Measurements from ENCODE around the gene GABRG3.

The GABRG3 gene

GRCh38 chr15:27133249-27133648 is 162.3 kb downstream of the GABRG3 start:
- Histone ChIP-seq H3K27me3 (ENCODE audit: insufficient read depth, low read length) (no peaks in the 10 kb centered on the region), H2AFZ (ENCODE audit: low read depth, low read length) (no peak overlapping the region), H3K36me3 (ENCODE audit: insufficient read depth, low read length) (no peaks in the 10 kb centered on the region), H3K4me1 (ENCODE audit: insufficient read depth, low read length) (no peaks in the 10 kb centered on the region), H3K9me3 (ENCODE audit: low read length) (no peaks in the 10 kb centered on the region), H3K4me3 (ENCODE audit: low read length) (no peak overlapping the region)

GRCh38 chr15:27134481-27134880 is 163.5 kb downstream of the GABRG3 start:
- H3K4me1 ChIP-seq (ENCODE audit: insufficient read depth, low read length): no peaks in the 10 kb centered on the region
- H2AFZ ChIP-seq (ENCODE audit: low read depth, low read length): no peak overlapping the region
- no peak overlapping the region for H3K4me3 ChIP-seq (ENCODE audit: low read length)

GRCh38 chr15:27135151-27135550 is 164.2 kb downstream of the GABRG3 start:
- H3K4me3 ChIP-seq (ENCODE audit: low read length): no peak overlapping the region
- H3K9me3 ChIP-seq (ENCODE audit: low read length): no peaks in the 10 kb centered on the region
- H3K4me1 ChIP-seq (ENCODE audit: insufficient read depth, low read length): no peaks in the 10 kb centered on the region
- no peaks in the 10 kb centered on the region for H3K27me3 ChIP-seq (ENCODE audit: insufficient read depth, low read length)
- H2AFZ ChIP-seq (ENCODE audit: low read depth, low read length): no peak overlapping the region
- no peaks in the 10 kb centered on the region for H3K36me3 ChIP-seq (ENCODE audit: insufficient read depth, low read length)

More at GRCh38 chr15:27134481-27134880, 163.5 kb downstream of the GABRG3 start:
- Histone ChIP-seq H3K36me3 (ENCODE audit: insufficient read depth, low read length) (no peaks in the 10 kb centered on the region), H3K27me3 (ENCODE audit: insufficient read depth, low read length) (no peaks in the 10 kb centered on the region), H3K9me3 (ENCODE audit: low read length) (no peaks in the 10 kb centered on the region)

DNA sequence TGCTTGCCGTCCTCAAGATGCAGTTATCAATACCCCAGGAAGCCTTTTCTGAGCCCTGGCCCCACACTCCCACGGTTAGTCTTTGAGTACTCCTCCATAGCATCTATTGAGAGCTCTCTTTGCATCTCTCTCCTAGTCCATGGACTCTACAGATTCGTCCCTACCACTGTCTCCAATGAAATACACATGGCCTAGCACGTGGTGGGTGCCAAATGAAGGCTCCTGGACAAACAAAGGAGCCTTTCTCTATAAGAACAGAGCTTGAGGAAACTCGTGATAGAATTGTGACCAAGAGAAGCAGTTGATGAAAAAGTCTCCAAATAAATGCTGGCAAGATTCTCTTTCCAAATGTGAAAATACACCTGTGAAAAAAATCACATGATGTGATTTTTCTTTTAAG is 166.1 kb downstream of the GABRG3 start:
- H3K9me3 ChIP-seq (ENCODE audit: low read length): no peaks in the 10 kb centered on the region
- H3K36me3 ChIP-seq (ENCODE audit: insufficient read depth, low read length): no peaks in the 10 kb centered on the region
- H3K4me3 ChIP-seq (ENCODE audit: low read length): no peak overlapping the region
- no peak overlapping the region for H2AFZ ChIP-seq (ENCODE audit: low read depth, low read length)
- no peaks in the 10 kb centered on the region for H3K4me1 ChIP-seq (ENCODE audit: insufficient read depth, low read length)
- no peaks in the 10 kb centered on the region for H3K27me3 ChIP-seq (ENCODE audit: insufficient read depth, low read length)

DNA sequence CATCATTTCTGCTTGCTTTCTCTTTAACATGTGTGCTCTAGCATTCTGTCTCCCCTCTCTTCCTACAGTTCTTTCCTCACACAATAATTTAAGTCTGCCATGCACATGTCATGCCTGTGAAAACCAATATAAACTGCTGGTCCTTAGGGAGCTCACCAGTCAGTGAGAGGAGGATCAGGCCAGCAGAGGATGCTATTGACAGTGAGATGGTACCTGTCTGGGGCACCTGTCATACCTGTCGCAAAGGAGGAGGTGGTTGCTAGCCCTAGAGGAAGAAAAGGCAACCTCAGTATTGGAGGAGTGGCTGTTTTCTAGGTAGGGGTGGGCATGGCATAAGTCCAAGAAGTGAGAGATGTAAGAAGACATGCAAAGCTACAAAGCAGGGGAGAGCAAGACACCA is 194.6 kb downstream of the GABRG3 start:
- no peaks in the 10 kb centered on the region for H3K36me3 ChIP-seq (ENCODE audit: insufficient read depth, low read length)
- no peaks in the 10 kb centered on the region for H3K9me3 ChIP-seq (ENCODE audit: low read length)
- no peak overlapping the region for H3K4me3 ChIP-seq (ENCODE audit: low read length)
- H2AFZ ChIP-seq (ENCODE audit: low read depth, low read length): no peak overlapping the region
- H3K4me1 ChIP-seq (ENCODE audit: insufficient read depth, low read length): no peaks in the 10 kb centered on the region
- H3K27me3 ChIP-seq (ENCODE audit: insufficient read depth, low read length): no peaks in the 10 kb centered on the region

GRCh38 chr15:27166917-27167316 is 195.9 kb downstream of the GABRG3 start:
- H2AFZ ChIP-seq (ENCODE audit: low read depth, low read length): no peak overlapping the region
- H3K27me3 ChIP-seq (ENCODE audit: insufficient read depth, low read length): no peaks in the 10 kb centered on the region
- no peaks in the 10 kb centered on the region for H3K9me3 ChIP-seq (ENCODE audit: low read length)
- no peak overlapping the region for H3K4me3 ChIP-seq (ENCODE audit: low read length)
- H3K36me3 ChIP-seq (ENCODE audit: insufficient read depth, low read length): no peaks in the 10 kb centered on the region
- H3K4me1 ChIP-seq (ENCODE audit: insufficient read depth, low read length): no peaks in the 10 kb centered on the region

DNA sequence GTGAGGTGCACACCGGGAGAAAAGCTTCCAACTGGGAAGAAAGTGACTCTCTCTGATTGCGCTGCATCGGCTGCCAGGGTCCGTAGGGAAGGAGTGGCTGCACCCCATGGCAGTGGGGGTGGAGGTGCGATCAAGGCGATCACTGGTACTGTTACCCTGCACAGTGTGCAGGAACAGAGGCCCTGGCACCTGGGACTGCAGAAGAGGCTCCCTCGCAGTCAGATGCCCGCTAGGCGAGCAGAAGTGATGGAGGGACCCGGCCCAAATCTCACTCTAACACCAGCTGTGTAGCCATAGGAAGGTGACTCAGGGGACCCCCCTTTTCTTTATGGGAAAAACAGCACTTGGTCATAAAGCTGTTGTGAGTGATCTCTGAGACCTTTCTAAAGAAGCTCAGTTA is 196.8 kb downstream of the GABRG3 start:
- Histone ChIP-seq H3K36me3 (ENCODE audit: insufficient read depth, low read length) (no peaks in the 10 kb centered on the region), H3K4me1 (ENCODE audit: insufficient read depth, low read length) (no peaks in the 10 kb centered on the region), H2AFZ (ENCODE audit: low read depth, low read length) (no peak overlapping the region), H3K9me3 (ENCODE audit: low read length) (no peaks in the 10 kb centered on the region), H3K27me3 (ENCODE audit: insufficient read depth, low read length) (no peaks in the 10 kb centered on the region), H3K4me3 (ENCODE audit: low read length) (no peak overlapping the region)

DNA sequence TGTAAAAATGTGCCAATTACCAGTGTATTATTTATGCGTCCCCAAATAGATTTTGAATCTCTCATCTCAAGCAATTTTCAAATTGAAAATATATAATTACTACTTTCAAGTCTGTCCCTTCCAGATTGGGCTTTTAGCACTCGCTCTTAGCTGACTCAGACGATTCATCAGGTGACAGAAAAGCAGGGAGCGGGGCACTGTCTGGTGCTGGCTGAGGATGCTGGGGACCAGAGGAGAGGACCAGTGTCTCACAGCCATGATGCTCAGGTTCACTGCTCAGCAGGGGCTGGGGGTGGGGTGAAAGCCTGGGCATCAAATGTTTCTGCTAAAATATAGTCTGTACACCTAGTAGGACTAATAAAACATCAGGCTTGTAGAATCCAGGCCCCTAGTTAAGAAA is 199.9 kb downstream of the GABRG3 start:
- Histone ChIP-seq H2AFZ (ENCODE audit: low read depth, low read length) (no peak overlapping the region), H3K4me3 (ENCODE audit: low read length) (no peak overlapping the region), H3K36me3 (ENCODE audit: insufficient read depth, low read length) (no peaks in the 10 kb centered on the region), H3K9me3 (ENCODE audit: low read length) (no peaks in the 10 kb centered on the region), H3K27me3 (ENCODE audit: insufficient read depth, low read length) (no peaks in the 10 kb centered on the region), H3K4me1 (ENCODE audit: insufficient read depth, low read length) (no peaks in the 10 kb centered on the region)

- Histone ChIP-seq H3K36me3 (ENCODE audit: insufficient read depth, low read length) (no peaks in the 10 kb centered on the region), H3K4me1 (ENCODE audit: insufficient read depth, low read length) (no peaks in the 10 kb centered on the region), H3K4me3 (ENCODE audit: low read length) (no peak overlapping the region), H3K9me3 (ENCODE audit: low read length) (no peaks in the 10 kb centered on the region), H3K27me3 (ENCODE audit: insufficient read depth, low read length) (no peaks in the 10 kb centered on the region), H2AFZ (ENCODE audit: low read depth, low read length) (no peak overlapping the region)
Observed at GRCh38 chr15:27172821-27173220, 201.8 kb downstream of the GABRG3 start.

DNA sequence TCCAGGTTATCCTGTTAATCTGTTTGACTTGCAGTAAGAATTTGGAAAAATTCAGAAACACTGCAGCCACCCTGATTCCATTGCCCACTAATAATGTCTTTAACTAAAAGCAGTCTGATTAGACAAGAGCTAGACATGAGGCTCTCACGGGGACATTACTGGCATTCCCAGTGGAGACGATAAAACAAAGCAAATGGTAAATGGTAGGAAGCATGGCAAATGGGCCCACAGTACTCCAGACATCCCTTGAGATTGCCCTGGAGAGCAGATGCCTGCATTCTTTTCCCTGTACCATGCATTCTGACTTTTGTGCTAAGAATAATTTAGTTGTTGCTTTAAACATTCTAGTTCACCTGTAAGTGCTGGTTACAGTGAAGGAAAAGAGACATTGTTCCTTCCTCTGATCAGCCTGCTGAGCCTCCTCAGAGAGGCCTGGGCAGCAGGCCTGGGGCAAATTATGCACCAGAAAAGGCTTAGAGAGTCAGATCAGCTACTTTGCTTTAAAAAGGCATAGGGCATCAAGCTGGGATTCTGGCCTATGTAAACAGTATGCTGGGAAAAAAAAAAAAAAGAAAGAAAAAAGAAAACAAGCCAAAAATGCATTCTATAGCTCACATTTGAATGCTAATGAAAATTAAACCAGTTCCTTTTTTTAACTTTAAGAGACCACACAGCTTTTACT is 204.6 kb downstream of the GABRG3 start:
- Histone ChIP-seq H3K4me1 (ENCODE audit: insufficient read depth, low read length) (no peaks in the 10 kb centered on the region), H3K36me3 (ENCODE audit: insufficient read depth, low read length) (no peaks in the 10 kb centered on the region), H2AFZ (ENCODE audit: low read depth, low read length) (no peak overlapping the region), H3K9me3 (ENCODE audit: low read length) (no peaks in the 10 kb centered on the region), H3K27me3 (ENCODE audit: insufficient read depth, low read length) (no peaks in the 10 kb centered on the region), H3K4me3 (ENCODE audit: low read length) (no peak overlapping the region)

DNA sequence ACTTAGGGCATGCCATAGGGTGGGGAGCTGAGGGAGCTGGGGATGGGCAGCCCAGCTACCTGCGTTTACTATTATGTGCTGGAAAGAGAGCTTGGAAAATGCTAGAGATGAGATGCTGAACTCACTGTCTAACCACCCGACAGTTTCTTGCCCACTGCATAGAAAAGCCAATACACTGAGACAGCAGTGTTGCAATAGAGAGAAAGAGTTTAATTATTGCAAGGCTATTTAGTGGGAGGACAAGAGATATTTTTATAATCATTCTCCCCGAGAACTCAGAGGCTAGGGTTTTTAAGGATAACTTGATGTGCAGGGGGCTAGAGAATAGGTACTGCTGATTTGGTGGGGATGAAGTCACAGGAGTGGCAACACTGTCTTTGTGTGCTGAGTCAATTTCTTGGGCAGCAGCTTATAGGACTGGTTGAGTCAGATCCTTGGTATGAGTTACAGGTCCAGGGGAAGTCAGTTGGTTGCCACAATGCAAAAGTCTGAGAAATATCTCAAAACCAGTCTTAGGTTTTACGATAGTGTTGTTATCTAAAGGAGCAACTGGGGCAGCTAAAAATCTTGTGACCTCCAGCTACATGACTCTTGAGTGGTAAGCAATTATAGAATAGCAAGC is 205.9 kb downstream of the GABRG3 start:
- no peaks in the 10 kb centered on the region for H3K36me3 ChIP-seq (ENCODE audit: insufficient read depth, low read length)
- H2AFZ ChIP-seq (ENCODE audit: low read depth, low read length): no peak overlapping the region
- no peak overlapping the region for H3K4me3 ChIP-seq (ENCODE audit: low read length)
- H3K4me1 ChIP-seq (ENCODE audit: insufficient read depth, low read length): no peaks in the 10 kb centered on the region
- H3K27me3 ChIP-seq (ENCODE audit: insufficient read depth, low read length): no peaks in the 10 kb centered on the region
- H3K9me3 ChIP-seq (ENCODE audit: low read length): no peaks in the 10 kb centered on the region

DNA sequence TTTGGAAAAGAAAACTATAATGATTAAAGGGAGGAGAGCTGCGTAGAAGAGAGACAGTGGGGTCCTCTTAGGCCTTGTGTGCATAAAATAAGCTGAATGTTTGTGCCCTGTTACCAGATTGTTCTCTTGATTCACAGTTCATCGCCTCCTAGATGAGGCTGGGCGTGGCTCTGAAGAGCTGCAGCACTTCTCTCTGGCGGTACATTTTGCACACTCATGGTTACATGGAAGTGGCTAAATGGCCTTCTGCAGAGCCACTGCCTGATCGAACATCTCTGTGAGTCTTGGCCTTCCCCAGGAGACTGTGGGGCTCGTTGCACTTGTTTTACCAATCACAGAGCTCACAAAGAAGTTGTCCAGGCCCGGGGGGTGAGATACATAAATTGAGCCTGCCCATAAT is 208.8 kb downstream of the GABRG3 start:
- Histone ChIP-seq H3K36me3 (ENCODE audit: insufficient read depth, low read length) (no peaks in the 10 kb centered on the region), H2AFZ (ENCODE audit: low read depth, low read length) (no peak overlapping the region), H3K4me3 (ENCODE audit: low read length) (no peak overlapping the region), H3K27me3 (ENCODE audit: insufficient read depth, low read length) (no peaks in the 10 kb centered on the region), H3K9me3 (ENCODE audit: low read length) (no peaks in the 10 kb centered on the region), H3K4me1 (ENCODE audit: insufficient read depth, low read length) (no peaks in the 10 kb centered on the region)

GRCh38 chr15:27182561-27183110 is 211.7 kb downstream of the GABRG3 start:
- H3K27me3 ChIP-seq (ENCODE audit: insufficient read depth, low read length): no peaks in the 10 kb centered on the region
- no peaks in the 10 kb centered on the region for H3K9me3 ChIP-seq (ENCODE audit: low read length)

More at GRCh38 chr15:27182561-27183110, 211.7 kb downstream of the GABRG3 start:
- H3K4me1 ChIP-seq (ENCODE audit: insufficient read depth, low read length): no peaks in the 10 kb centered on the region
- no peak overlapping the region for H3K4me3 ChIP-seq (ENCODE audit: low read length)
- H2AFZ ChIP-seq (ENCODE audit: low read depth, low read length): no peak overlapping the region
- H3K36me3 ChIP-seq (ENCODE audit: insufficient read depth, low read length): no peaks in the 10 kb centered on the region

Measured in neuron (in vitro differentiated cells).